Peyer's patch (tissue), 4 donors: ENCODE measurements around the gene ZNF555. TPM values are rescaled to one million over a fixed set of nuclear protein-coding genes. Genes with fewer than 3 reads are reported as not detected.
A peak's percentile ranks its signal among the peaks of the same experiment; 100 is the strongest.

Source experiments
- DNase-seq, 3 donors: peaks; one replicate each; pipeline ENCODE4 v3.0.0-alpha.2; 2017 to 2019
- H3K27ac ChIP-seq, 4 donors: fragments of 200-600 bp; sonication (generic); one replicate each; pipeline ENCODE4 v1.5.1; 2016 to 2019
- H3K27me3 ChIP-seq, 2 donors: fragments of 200-600 bp; sonication (generic); one replicate each; pipeline ENCODE4 v1.5.1; 2019
- H3K36me3 ChIP-seq, 3 donors: fragments of 200-600 bp; sonication (generic); one replicate each; pipeline ENCODE4 v1.5.1; 2016 to 2019
- H3K4me1 ChIP-seq, 4 donors: fragments of 200-600 bp; sonication (generic); one replicate each; pipeline ENCODE4 v1.5.1; 2016 to 2019
- H3K4me3 ChIP-seq, 4 donors: fragments of 200-600 bp; sonication (generic); 1 replicate in 3 of 4; 2 replicates in 1 of 4; pipeline ENCODE4 v1.5.1; 2016 to 2019; ENCODE audit warnings: mild to moderate bottlenecking in 1 of 4
- H3K9me3 ChIP-seq, 4 donors: fragments of 200-600 bp; sonication (generic); one replicate each; pipeline ENCODE4 v1.5.1; 2016 to 2019; ENCODE audit warnings: mild to moderate bottlenecking in 1 of 4
- POLR2A ChIP-seq, 2 donors: fragments of 450-650 bp; IDR thresholded peaks; one replicate each; pipeline ENCODE4 v1.5.1; 2017; ENCODE audit warnings: antibody characterized with exemption in 2 of 2, mild to moderate bottlenecking in 2 of 2, moderate library complexity in 2 of 2
- total RNA-seq, 4 donors: library from RNA; depleted of rRNA; stranded (reverse); fragments of >200 nt; gene quantifications; one replicate each; pipeline ENCODE4 v1.1.0, GENCODE V29; 2016
- TF ChIP-seq, protein P1 (sequence below), 6 experiments: fragments of 450-650 bp in 4 of 6; fragments of 200-600 bp in 2 of 6; sonication (generic) in 1 of 6; IDR thresholded peaks; one replicate each; pipeline ENCODE4 v1.5.1; 2017 to 2019; ENCODE audit warnings: antibody characterized with exemption in 6 of 6, mild to moderate bottlenecking in 3 of 6, moderate library complexity in 1 of 6

ZNF555 gene
- total RNA-seq, 4 donors from 2014 or later, result 4.4 to 5.8 (median 4.4) TPM

GRCh38 chr19:2805261-2805900, 35.9 kb upstream of the ZNF555 start:
- Histone ChIP-seq H3K9me3 (no peaks in the 10 kb centered on the region), H3K4me3 (no peak overlapping the region), H3K4me1 (no peaks in the 10 kb centered on the region), H3K27ac (no peak overlapping the region), H3K27me3 (no peaks in the 10 kb centered on the region), H3K36me3 (peaks cover 0 to 37% (median 0%) of the 10 kb centered on the region in 3 donors)
- TF ChIP-seq, protein P1, sequence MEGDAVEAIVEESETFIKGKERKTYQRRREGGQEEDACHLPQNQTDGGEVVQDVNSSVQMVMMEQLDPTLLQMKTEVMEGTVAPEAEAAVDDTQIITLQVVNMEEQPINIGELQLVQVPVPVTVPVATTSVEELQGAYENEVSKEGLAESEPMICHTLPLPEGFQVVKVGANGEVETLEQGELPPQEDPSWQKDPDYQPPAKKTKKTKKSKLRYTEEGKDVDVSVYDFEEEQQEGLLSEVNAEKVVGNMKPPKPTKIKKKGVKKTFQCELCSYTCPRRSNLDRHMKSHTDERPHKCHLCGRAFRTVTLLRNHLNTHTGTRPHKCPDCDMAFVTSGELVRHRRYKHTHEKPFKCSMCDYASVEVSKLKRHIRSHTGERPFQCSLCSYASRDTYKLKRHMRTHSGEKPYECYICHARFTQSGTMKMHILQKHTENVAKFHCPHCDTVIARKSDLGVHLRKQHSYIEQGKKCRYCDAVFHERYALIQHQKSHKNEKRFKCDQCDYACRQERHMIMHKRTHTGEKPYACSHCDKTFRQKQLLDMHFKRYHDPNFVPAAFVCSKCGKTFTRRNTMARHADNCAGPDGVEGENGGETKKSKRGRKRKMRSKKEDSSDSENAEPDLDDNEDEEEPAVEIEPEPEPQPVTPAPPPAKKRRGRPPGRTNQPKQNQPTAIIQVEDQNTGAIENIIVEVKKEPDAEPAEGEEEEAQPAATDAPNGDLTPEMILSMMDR (IDR thresholded peaks at IDR 0.05), result no peak
- no peak for TF ChIP-seq POLR2A (IDR thresholded peaks at IDR 0.05)
- no peak for DNase-seq

- peaks cover 0 to 37% (median 0%) of the 10 kb centered on the region in 3 donors for H3K36me3 ChIP-seq
- H3K27me3 ChIP-seq, result no peaks in the 10 kb centered on the region
- no peak overlapping the region for H3K4me3 ChIP-seq
- no peaks in the 10 kb centered on the region for H3K9me3 ChIP-seq
- TF ChIP-seq, protein P1 (IDR thresholded peaks at IDR 0.05), result no peak
- no peak for TF ChIP-seq POLR2A (IDR thresholded peaks at IDR 0.05)
- H3K4me1 ChIP-seq, result peaks cover 0 to 6% (median 2%) of the 10 kb centered on the region in 4 donors
- DNase-seq, result peak in 1 of 3 donors; percentile 42
- H3K27ac ChIP-seq, result no peak overlapping the region
Observed at GRCh38 chr19:2805991-2806649, 35.2 kb upstream of the ZNF555 start.

DNA sequence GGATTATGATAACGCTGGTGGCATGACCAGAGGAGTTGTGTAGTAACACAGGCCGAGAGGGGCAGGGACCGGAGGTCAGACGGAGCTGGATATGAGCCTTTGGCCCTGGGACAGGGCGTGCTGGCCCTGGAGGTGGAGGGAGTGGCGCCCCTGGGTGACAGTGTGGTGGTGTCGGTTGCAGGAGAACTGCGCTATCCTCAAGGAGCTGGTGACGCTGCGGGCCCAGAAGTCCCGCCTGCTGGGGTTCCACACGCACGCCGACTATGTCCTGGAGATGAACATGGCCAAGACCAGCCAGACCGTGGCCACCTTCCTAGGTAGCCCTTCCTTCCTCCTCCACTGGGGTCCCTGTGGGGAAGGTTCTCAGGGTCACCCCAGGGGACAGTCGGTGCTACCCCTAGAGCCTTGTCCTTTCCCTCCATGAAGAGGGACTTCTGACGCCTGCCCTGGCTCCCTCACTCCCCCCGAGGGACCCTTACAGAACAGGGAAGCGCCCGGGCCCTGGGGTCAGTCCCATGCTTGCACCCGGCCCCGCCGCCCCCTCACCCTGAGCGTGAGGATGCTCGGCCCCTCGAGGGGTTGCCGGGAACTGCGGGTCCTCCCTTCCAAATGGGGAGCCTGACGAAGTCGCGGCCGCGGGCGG, 34.4 kb upstream of the ZNF555 start:
- no peaks in the 10 kb centered on the region for H3K27me3 ChIP-seq
- no peak overlapping the region for H3K4me3 ChIP-seq
- no peak for TF ChIP-seq POLR2A (IDR thresholded peaks at IDR 0.05)
- TF ChIP-seq, protein P1 (IDR thresholded peaks at IDR 0.05), result no peak
- no peak overlapping the region for H3K27ac ChIP-seq
- DNase-seq, result peak in 1 of 3 donors; percentile 39
- peaks cover 0 to 8% (median 2%) of the 10 kb centered on the region in 4 donors for H3K4me1 ChIP-seq
- no peaks in the 10 kb centered on the region for H3K9me3 ChIP-seq
- H3K36me3 ChIP-seq, result peaks cover 0 to 37% (median 0%) of the 10 kb centered on the region in 3 donors

GRCh38 chr19:2807379-2808128, 33.7 kb upstream of the ZNF555 start:
- no peak overlapping the region for H3K27ac ChIP-seq

More at GRCh38 chr19:2807379-2808128, 33.7 kb upstream of the ZNF555 start:
- Histone ChIP-seq H3K36me3 (peaks cover 0 to 37% (median 0%) of the 10 kb centered on the region in 3 donors), H3K4me1 (peaks cover 0 to 15% (median 2%) of the 10 kb centered on the region in 4 donors), H3K4me3 (no peak overlapping the region), H3K27me3 (no peaks in the 10 kb centered on the region), H3K9me3 (no peaks in the 10 kb centered on the region)
- DNase-seq, result no peak
- TF ChIP-seq, protein P1 (IDR thresholded peaks at IDR 0.05), result no peak
- no peak for TF ChIP-seq POLR2A (IDR thresholded peaks at IDR 0.05)
